A549 (cell line): ENCODE measurements around the gene VHLL. TPM values are rescaled to one million over a fixed set of nuclear protein-coding genes. Genes with fewer than 3 reads are reported as not detected.

ENCODE experiments used
- ATAC-seq, 2 experiments: fragments of 200-7000 bp in 1 of 2; fragments of >200 bp in 1 of 2; cut with Nextera tagmentation in 1 of 2; cut with Tn5 transposase in 1 of 2; 3 replicates each; pipeline versions ENCODE4 v1.8.0 to v1.9.1; 2018 to 2020; ENCODE audit warnings: mild to moderate bottlenecking in 1 of 2, moderate library complexity in 1 of 2
- CTCF ChIA-PET: fragments of 300-600 bp; sonication (Branson Sonifier 250); formaldehyde crosslinking; extraction: SDS; loops from one replicate; lab custom pipeline; 2021; ENCODE audit warnings: antibody characterized with exemption, inconsistent platforms; lab: Yijun Ruan, JAX
- POLR2A ChIA-PET: fragments of 350-600 bp; formaldehyde crosslinking; extraction: SDS; loops from one replicate; lab custom pipeline; 2021; ENCODE audit warnings: antibody characterized with exemption, inconsistent platforms; lab: Yijun Ruan, JAX
- DNase-seq, 2 experiments: peaks; one replicate each; pipeline versions ENCODE4 v3.0.0 to v3.0.0-alpha.2; 2011 to 2016; ENCODE audit warnings: low read depth in 1 of 2, low spot score in 1 of 2
- FAIRE-seq: peaks from 2 replicates; lab custom pipeline; 2011; peaks lifted over from hg19 to GRCh38; lab: Jason Lieb, UNC
- H3K27ac ChIP-seq, 2 experiments: fragments of >200 bp; sonication (Bioruptor Twin); formaldehyde crosslinking; 3 replicates each; pipeline ENCODE4 v1.5.1; 2016 to 2017
- H3K4me1 ChIP-seq: fragments of >200 bp; sonication (Bioruptor Twin); formaldehyde crosslinking; 3 replicates; pipeline ENCODE4 v1.6.1; 2016
- H3K4me2 ChIP-seq: fragments of >200 bp; sonication (Bioruptor Twin); formaldehyde crosslinking; 3 replicates; pipeline ENCODE4 v1.6.1; 2016
- H3K4me3 ChIP-seq: fragments of >200 bp; sonication (Bioruptor Twin); formaldehyde crosslinking; 3 replicates; pipeline ENCODE4 v1.5.1; 2016
- H3K9me3 ChIP-seq: fragments of >200 bp; sonication (Bioruptor Twin); formaldehyde crosslinking; 3 replicates; pipeline ENCODE4 v1.6.1; 2016
- BCL3 ChIP-seq: fragments of >200 bp; sonication (Bioruptor Twin); formaldehyde crosslinking; IDR thresholded peaks from 3 replicates; pipeline ENCODE4 v1.6.1; 2016
- BHLHE40 ChIP-seq: IDR thresholded peaks from 2 replicates; pipeline ENCODE4 v1.6.1; 2012; ENCODE audit warnings: low read depth, low read length, inconsistent platforms
- E2F6 ChIP-seq: IDR thresholded peaks from 2 replicates; pipeline ENCODE4 v1.6.1; 2012; ENCODE audit warnings: low read depth, borderline replicate concordance
- EP300 ChIP-seq, 2 experiments: fragments of >200 bp; sonication (Bioruptor Twin); formaldehyde crosslinking; IDR thresholded peaks; 2 replicates in 1 of 2; 3 replicates in 1 of 2; pipeline ENCODE4 v1.6.1; 2016 to 2017
- FOSL2 ChIP-seq, 2 experiments: fragments of 450-650 bp in 1 of 2; fragments of >200 bp in 1 of 2; sonication (Bioruptor Twin) in 1 of 2; formaldehyde crosslinking; IDR thresholded peaks; 2 replicates each; pipeline versions ENCODE4 v1.5.0 to v1.6.1; 2016 to 2020; ENCODE audit warnings: mild to moderate bottlenecking in 1 of 2, moderate library complexity in 1 of 2
- HDAC2 ChIP-seq: fragments of 200-600 bp; sonication (generic); IDR thresholded peaks from 2 replicates; pipeline ENCODE4 v1.6.1; 2016
- HOXA7 ChIP-seq: fragments of 250-450 bp; sonication (Bioruptor Pico); IDR thresholded peaks from 2 replicates; pipeline ENCODE4 v1.5.0; 2020; ENCODE audit warnings: mild to moderate bottlenecking, moderate library complexity
- JUN ChIP-seq, 2 experiments: fragments of >200 bp; sonication (Bioruptor Twin); formaldehyde crosslinking; IDR thresholded peaks; 2 replicates in 1 of 2; 3 replicates in 1 of 2; pipeline ENCODE4 v1.6.1; 2016 to 2017
- KDM1A ChIP-seq: fragments of 200-600 bp; sonication (generic); IDR thresholded peaks from 2 replicates; pipeline ENCODE4 v1.6.1; 2016; ENCODE audit warnings: low read depth, mild to moderate bottlenecking
- MAZ ChIP-seq: fragments of 150-350 bp; IDR thresholded peaks from 2 replicates; pipeline ENCODE4 v1.6.1; 2014; ENCODE audit warnings: antibody characterized with exemption, low read depth, low read length, borderline replicate concordance
- MYC ChIP-seq: IDR thresholded peaks from 2 replicates; pipeline ENCODE4 v1.6.1; 2012; ENCODE audit warnings: mild to moderate bottlenecking, inconsistent platforms, low read length, improper control_type of control experiment, borderline replicate concordance
- PHF8 ChIP-seq: fragments of 200-600 bp; sonication (generic); IDR thresholded peaks from 2 replicates; pipeline ENCODE4 v1.6.1; 2016; ENCODE audit warnings: low read depth, mild to moderate bottlenecking, antibody characterized with exemption, moderate library complexity, borderline replicate concordance
- POLR2A ChIP-seq: IDR thresholded peaks from 2 replicates; pipeline ENCODE4 v1.6.1; 2012; ENCODE audit warnings: mild to moderate bottlenecking, low read length
- RCOR1 ChIP-seq: fragments of 150-350 bp; IDR thresholded peaks from 2 replicates; pipeline ENCODE4 v1.6.1; 2014; ENCODE audit warnings: antibody characterized with exemption, low read length, low read depth
- RFX5 ChIP-seq: fragments of 450-650 bp; IDR thresholded peaks from 2 replicates; pipeline ENCODE4 v1.7.1; 2014; ENCODE audit warnings: antibody characterized with exemption, mild to moderate bottlenecking, moderate library complexity
- SREBF2 ChIP-seq: fragments of 450-650 bp; IDR thresholded peaks from 2 replicates; pipeline ENCODE4 v1.6.1; 2014; ENCODE audit warnings: mild to moderate bottlenecking, moderate library complexity
- TFCP2L1 ChIP-seq: fragments of 250-450 bp; sonication (Bioruptor Pico); IDR thresholded peaks from 2 replicates; pipeline ENCODE4 v1.5.0; 2021; ENCODE audit warnings: mild to moderate bottlenecking
- TP53 ChIP-seq: fragments of 250-450 bp; sonication (Bioruptor Pico); IDR thresholded peaks from 2 replicates; pipeline ENCODE4 v1.5.0; 2021; ENCODE audit warnings: mild to moderate bottlenecking, moderate library complexity
- WGBS: methylation state at CpG from one replicate; pipeline ENCODE4 v1.1.6; 2017; ENCODE audit errors: missing lambda C conversion rate; 5-methylcytosine and 5-hydroxymethylcytosine counted together
- polyA plus RNA-seq, 4 experiments: library from polyadenylated mRNA; depleted of rRNA in 3 of 4; stranded (reverse); fragments of >200 nt; fragmentation: RNase III in 1 of 4; extraction: RNeasy Plus Mini Kit Qiagen cat#74134 plus additional on column Dnase treatment in 1 of 4; gene quantifications; 2 replicates in 3 of 4; 3 replicates in 1 of 4; pipeline ENCODE4 v1.2.3, GENCODE V29; 2011 to 2017
- TF ChIP-seq, protein P1 (sequence below): IDR thresholded peaks from 2 replicates; pipeline ENCODE4 v1.6.1; 2012
- TF ChIP-seq, protein P2 (sequence below): IDR thresholded peaks from 2 replicates; pipeline ENCODE4 v1.6.1; 2012

VHLL gene
- polyA plus RNA-seq, 2 of the 4 experiments (the other 2 are of a cell fraction) = not detected

DNA sequence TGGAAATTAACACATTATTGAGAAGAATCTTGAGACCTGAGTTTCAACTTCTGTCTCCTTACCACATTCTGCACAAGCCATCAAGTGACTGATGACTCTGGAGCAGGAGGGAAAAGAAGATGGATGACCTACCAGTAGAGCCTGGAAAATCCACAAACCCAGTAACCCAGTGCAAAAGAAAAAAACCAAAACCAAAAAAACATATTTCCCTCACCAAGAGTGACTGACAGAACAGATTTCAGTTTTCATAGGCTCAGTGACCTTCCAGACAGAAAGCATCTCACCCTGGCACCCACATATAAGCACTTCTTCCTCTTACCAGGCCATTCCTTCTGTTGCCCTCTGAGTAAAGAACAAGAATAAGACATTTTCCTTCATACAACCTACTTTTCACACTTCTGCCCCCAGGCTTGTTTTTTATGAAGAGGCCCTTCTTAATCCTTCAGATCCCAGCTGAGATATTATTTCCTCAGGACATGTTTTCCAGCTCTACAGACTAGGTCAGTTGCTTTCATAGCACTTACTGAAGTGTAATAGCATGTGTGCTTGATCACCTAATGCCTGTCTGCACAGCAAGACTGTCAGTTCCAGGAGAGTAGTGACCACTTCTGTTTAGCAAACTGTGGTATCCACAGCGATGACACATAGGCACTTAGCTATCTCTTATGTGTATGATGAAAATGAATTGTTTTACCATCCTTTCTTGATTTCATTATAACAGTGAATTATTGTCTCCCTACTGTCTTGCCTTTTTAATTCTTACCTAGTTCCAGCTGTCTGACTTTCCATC, 43.3 kb upstream of the VHLL start (continued):
- TF ChIP-seq, protein P1, sequence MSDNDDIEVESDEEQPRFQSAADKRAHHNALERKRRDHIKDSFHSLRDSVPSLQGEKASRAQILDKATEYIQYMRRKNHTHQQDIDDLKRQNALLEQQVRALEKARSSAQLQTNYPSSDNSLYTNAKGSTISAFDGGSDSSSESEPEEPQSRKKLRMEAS = no peak
- TF ChIP-seq EP300 (IDR thresholded peaks at IDR 0.05) (no peak), TFCP2L1 (CRISPR knock-in tag) (no peak)

DNA sequence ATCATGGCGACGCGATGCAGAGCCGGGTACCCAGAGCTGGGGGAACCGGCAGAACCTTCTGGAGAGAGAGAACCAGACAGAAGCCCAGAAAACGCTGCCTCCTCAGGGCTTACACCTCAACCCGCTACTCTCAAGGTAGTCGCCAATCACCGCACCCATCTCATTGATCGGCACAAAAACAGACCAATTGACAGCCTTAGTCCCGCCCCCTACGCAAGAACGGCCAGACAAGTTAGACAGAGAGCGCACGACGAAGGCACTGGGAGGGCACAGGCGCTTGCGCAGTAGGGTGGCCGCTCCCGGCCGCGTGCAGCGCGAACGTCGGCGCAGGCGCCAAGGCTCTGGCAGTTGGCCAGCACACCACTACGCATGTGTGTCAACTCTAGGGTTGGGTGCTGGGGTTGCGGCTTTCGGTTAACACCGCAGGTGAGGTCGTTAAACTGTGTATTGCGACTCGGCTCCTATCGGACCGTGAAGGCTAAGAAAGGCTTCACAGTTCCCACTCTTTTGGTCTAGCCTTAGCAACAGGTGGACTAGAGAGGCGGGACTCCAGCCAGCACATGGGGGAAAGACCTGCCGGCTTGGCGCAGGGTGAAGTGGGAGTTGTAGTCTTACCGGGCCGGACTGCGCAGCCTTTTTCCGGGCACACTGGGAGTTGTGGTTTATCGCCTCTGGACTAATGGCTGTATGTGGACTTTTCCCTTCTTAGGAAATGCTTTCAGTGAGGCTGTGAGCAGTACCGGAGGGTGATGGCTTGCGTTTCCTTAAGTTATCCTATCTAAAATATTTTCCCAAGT, 39.3 kb upstream of the VHLL start, which contains the start of the genes CCT3 and TSACC:
TSS of gene CCT3 (minus strand) at position 113 of the 797 bp plus-strand sequence. CDS start at position 5, 108 bp downstream.
TSS of gene TSACC (plus strand) at position 347 of the 797 bp plus-strand sequence. CDS start 1,232 bp downstream, outside the sequence.
- POLR2A ChIA-PET = interaction anchor here (1.0 to 1.6 kb wide), 4 partner anchors 12 to 107 kb away, joined by 3 to 6 read pairs (median 4); partner anchors contain the start of gene SMG5
- H3K27ac ChIP-seq = peak within 1 kb of the TSS; percentile 89 to 95

DNA sequence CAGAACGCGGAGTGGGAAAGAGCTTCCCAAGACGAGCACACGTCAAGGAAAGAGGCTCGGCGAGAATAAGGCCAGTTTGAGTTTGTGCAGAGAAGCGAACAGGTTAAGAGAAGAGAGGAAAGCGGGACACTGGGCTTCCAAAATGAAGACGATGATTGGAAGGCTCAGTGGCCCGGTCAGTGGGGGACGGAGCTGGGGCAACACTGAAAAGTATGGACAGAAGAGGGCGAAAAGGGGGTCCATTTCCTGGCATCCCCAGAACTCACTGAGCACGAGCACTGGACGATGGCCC, 38.7 kb upstream of the VHLL start:
- peaks cover 16% of the 10 kb centered on the region; the same call in 2 of the 3 replicates for H3K4me1 ChIP-seq
- peak overlapping the region; percentile 87 to 89 for H3K27ac ChIP-seq
- H3K9me3 ChIP-seq = no peaks in the 10 kb centered on the region
- DNase-seq = no peak
- ChIA-PET POLR2A (interaction anchor here (1.0 to 1.6 kb wide), 4 partner anchors 12 to 108 kb away, joined by 3 to 6 read pairs (median 4); partner anchors contain the start of gene SMG5), CTCF (interaction anchor here (1.4 to 1.9 kb wide), 4 partner anchors 10 to 108 kb away, joined by 3 to 8 read pairs (median 5); no protein-coding TSS in a partner anchor)
- peak overlapping the region; percentile 94 for H3K4me2 ChIP-seq
- no peak for FAIRE-seq
- ATAC-seq = peak in 1 of 2 experiments; percentile 71; a peak in 3 of 6 replicates
- WGBS = under 1% methylated on average over 12 of the region's 14 CpGs
- peak overlapping the region; percentile 75 for H3K4me3 ChIP-seq
- no peak for TF ChIP-seq FOSL2 (IDR thresholded peaks at IDR 0.05)
- TF ChIP-seq FOSL2 (CRISPR knock-in tag; IDR thresholded peaks at IDR 0.05) = no peak
- peak; percentile 20 for TF ChIP-seq PHF8
- no peak for TF ChIP-seq HDAC2
- no peak for TF ChIP-seq RFX5

More for the DNA sequence above, 39.3 kb upstream of the VHLL start, which contains the start of the genes CCT3 and TSACC:
- FAIRE-seq (peak; percentile 89), ATAC-seq (peak; percentile 94 to 95), DNase-seq (peak; percentile 99 to 100)
- peaks cover 16% of the 10 kb centered on the region; the same call in 2 of the 3 replicates for H3K4me1 ChIP-seq
- CTCF ChIA-PET = interaction anchor here (0.7 to 1.9 kb wide), 5 partner anchors 10 to 107 kb away, joined by 3 to 8 read pairs (median 5); no protein-coding TSS in a partner anchor
- WGBS = 2% methylated on average over 28 of the region's 47 CpGs
- H3K4me2 ChIP-seq = peak within 1 kb of the TSS; percentile 94
- H3K9me3 ChIP-seq = no peaks in the 10 kb centered on the region
- peak within 1 kb of the TSS; percentile 75 for H3K4me3 ChIP-seq
- no peak for TF ChIP-seq MAZ
- TF ChIP-seq PHF8 = 0 out of 2 replicates have a peak, but pooled peaks have one; percentile 2
- TF ChIP-seq, protein P1 = peak; percentile 93
- TF ChIP-seq RCOR1 = no peak
- no peak for TF ChIP-seq KDM1A
- TF ChIP-seq POLR2A = peak; percentile 87
- peak; percentile 98 for TF ChIP-seq MYC
- no peak for TF ChIP-seq HOXA7
- peak; percentile 47; the same call in 1 of the 2 replicates for TF ChIP-seq E2F6
- TF ChIP-seq, protein P2, sequence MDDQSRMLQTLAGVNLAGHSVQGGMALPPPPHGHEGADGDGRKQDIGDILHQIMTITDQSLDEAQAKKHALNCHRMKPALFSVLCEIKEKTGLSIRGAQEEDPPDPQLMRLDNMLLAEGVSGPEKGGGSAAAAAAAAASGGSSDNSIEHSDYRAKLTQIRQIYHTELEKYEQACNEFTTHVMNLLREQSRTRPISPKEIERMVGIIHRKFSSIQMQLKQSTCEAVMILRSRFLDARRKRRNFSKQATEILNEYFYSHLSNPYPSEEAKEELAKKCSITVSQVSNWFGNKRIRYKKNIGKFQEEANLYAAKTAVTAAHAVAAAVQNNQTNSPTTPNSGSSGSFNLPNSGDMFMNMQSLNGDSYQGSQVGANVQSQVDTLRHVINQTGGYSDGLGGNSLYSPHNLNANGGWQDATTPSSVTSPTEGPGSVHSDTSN = peak; percentile 99
- peak; percentile 63 to 91; a peak in 4 of 5 replicates for TF ChIP-seq JUN (IDR thresholded peaks at IDR 0.05)
- no peak for TF ChIP-seq EP300 (IDR thresholded peaks at IDR 0.05)
- no peak for TF ChIP-seq SREBF2
- peak; percentile 95 for TF ChIP-seq BCL3
- TF ChIP-seq BHLHE40 = no peak
- TF ChIP-seq TP53 (CRISPR knock-in tag) = 0 out of 2 replicates have a peak, but pooled peaks have one; percentile 62
